Hepatocyte (in vitro differentiated cells): ENCODE data around the gene ZNF697. TPM values are rescaled to one million over a fixed set of nuclear protein-coding genes. Genes with fewer than 3 reads are reported as not detected.

Source experiments
- DNase-seq: peaks from one replicate; pipeline ENCODE4 v3.0.0-alpha.2; 2016; ENCODE audit warnings: low spot score
- H2AFZ ChIP-seq: fragments of 200-600 bp; sonication (generic); 2 replicates; pipeline ENCODE4 v1.6.0; 2016; ENCODE audit warnings: antibody characterized with exemption, mild to moderate bottlenecking
- H3K27ac ChIP-seq: fragments of 200-600 bp; sonication (generic); 2 replicates; pipeline ENCODE4 v1.5.1; 2016; ENCODE audit warnings: mild to moderate bottlenecking
- H3K27me3 ChIP-seq: fragments of 200-600 bp; sonication (generic); 2 replicates; pipeline ENCODE4 v1.6.1; 2016
- H3K36me3 ChIP-seq: fragments of 200-600 bp; sonication (generic); replicated peaks from 2 replicates; pipeline ENCODE4 v1.5.1; 2016; ENCODE audit warnings: low read depth; ENCODE audit not compliant: insufficient read depth
- H3K4me1 ChIP-seq: fragments of 200-600 bp; sonication (generic); 2 replicates; pipeline ENCODE4 v1.5.1; 2016; ENCODE audit warnings: mild to moderate bottlenecking, moderate library complexity; ENCODE audit not compliant: insufficient read depth
- H3K4me2 ChIP-seq: fragments of 200-600 bp; sonication (generic); 2 replicates; pipeline ENCODE4 v1.6.0; 2016
- H3K4me3 ChIP-seq: fragments of 200-600 bp; sonication (generic); 2 replicates; pipeline ENCODE4 v1.5.1; 2016; ENCODE audit warnings: mild to moderate bottlenecking
- H3K79me2 ChIP-seq: fragments of 200-600 bp; sonication (generic); 2 replicates; pipeline ENCODE4 v1.6.0; 2017; ENCODE audit warnings: mild to moderate bottlenecking
- H3K9me2 ChIP-seq: fragments of 200-600 bp; sonication (generic); replicated peaks from 2 replicates; pipeline ENCODE4 v1.6.0; 2017; ENCODE audit warnings: mild to moderate bottlenecking; ENCODE audit not compliant: insufficient read depth
- H3K9me3 ChIP-seq: fragments of 200-600 bp; sonication (generic); 2 replicates; pipeline ENCODE4 v1.5.1; 2016; ENCODE audit warnings: low read depth, mild to moderate bottlenecking
- H4K20me1 ChIP-seq: fragments of 200-600 bp; sonication (generic); 2 replicates; pipeline ENCODE4 v1.6.0; 2016; ENCODE audit warnings: mild to moderate bottlenecking; ENCODE audit not compliant: insufficient read depth, poor library complexity, severe bottlenecking
- EZH2 ChIP-seq: fragments of 200-600 bp; sonication (generic); IDR thresholded peaks from 2 replicates; pipeline ENCODE4 v1.6.1; 2016; ENCODE audit warnings: antibody characterized with exemption, mild to moderate bottlenecking, borderline replicate concordance
- EZH2phosphoT487 ChIP-seq: fragments of 200-600 bp; sonication (generic); IDR thresholded peaks from one replicate; pipeline ENCODE4 v1.6.1; 2018; ENCODE audit warnings: antibody characterized with exemption, mild to moderate bottlenecking, low read depth, moderate library complexity; ENCODE audit not compliant: unreplicated experiment, severe bottlenecking
- WGBS: methylation state at CpG from one replicate; pipeline ENCODE4 v1.1.6; 2016; ENCODE audit warnings: low lambda C conversion rate; ENCODE audit errors: missing lambda C conversion rate; 5-methylcytosine and 5-hydroxymethylcytosine counted together
- polyA plus RNA-seq: library from polyadenylated mRNA; unstranded; fragments of >200 nt; fragmentation: Nextera tagmentation; extraction: Ambion mirVana; gene quantifications from 2 replicates; pipeline ENCODE4 v1.2.1, GENCODE V29; 2016
- total RNA-seq: library from RNA; depleted of rRNA; stranded (reverse); fragments of >200 nt; gene quantifications from 2 replicates; pipeline ENCODE4 v1.2.3, GENCODE V29; 2014
- TF ChIP-seq, protein P1 (sequence below): fragments of 200-600 bp; sonication (generic); IDR thresholded peaks from 2 replicates; pipeline ENCODE4 v1.5.1; 2016; ENCODE audit warnings: antibody characterized with exemption, mild to moderate bottlenecking; ENCODE audit not compliant: poor library complexity

The ZNF697 gene
- total and polyA plus RNA-seq, 2 experiments from 2014 or later = 0.58 to 7.5 TPM

DNA sequence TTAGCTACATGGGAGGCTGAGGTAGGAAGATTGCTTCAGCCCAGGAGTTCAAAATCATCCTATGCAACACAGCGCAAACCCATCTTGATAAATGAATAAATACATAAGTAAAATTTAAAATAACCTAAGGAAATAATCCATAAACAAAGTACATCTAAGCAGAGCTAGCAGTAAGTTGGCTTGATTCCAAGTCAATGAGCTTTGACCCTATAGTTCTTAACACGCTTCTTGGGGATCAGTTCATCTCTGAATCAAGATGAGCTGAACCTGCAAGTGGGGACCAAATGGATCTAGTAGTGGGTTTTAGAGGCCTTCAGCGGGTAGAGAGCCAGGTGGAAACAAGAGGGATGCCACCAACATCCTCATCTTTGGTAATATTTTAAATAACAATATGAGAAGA, 32.1 kb upstream of the ZNF697 start:
- no peaks in the 10 kb centered on the region for H3K9me3 ChIP-seq
- H3K36me3 ChIP-seq = no peaks in the 10 kb centered on the region
- H3K79me2 ChIP-seq = no peaks in the 10 kb centered on the region
- no peaks in the 10 kb centered on the region for H4K20me1 ChIP-seq
- H3K27me3 ChIP-seq = no peaks in the 10 kb centered on the region
- H2AFZ ChIP-seq = no peak overlapping the region
- TF ChIP-seq EZH2phosphoT487 (no peak), EZH2 (no peak)
- TF ChIP-seq, protein P1, sequence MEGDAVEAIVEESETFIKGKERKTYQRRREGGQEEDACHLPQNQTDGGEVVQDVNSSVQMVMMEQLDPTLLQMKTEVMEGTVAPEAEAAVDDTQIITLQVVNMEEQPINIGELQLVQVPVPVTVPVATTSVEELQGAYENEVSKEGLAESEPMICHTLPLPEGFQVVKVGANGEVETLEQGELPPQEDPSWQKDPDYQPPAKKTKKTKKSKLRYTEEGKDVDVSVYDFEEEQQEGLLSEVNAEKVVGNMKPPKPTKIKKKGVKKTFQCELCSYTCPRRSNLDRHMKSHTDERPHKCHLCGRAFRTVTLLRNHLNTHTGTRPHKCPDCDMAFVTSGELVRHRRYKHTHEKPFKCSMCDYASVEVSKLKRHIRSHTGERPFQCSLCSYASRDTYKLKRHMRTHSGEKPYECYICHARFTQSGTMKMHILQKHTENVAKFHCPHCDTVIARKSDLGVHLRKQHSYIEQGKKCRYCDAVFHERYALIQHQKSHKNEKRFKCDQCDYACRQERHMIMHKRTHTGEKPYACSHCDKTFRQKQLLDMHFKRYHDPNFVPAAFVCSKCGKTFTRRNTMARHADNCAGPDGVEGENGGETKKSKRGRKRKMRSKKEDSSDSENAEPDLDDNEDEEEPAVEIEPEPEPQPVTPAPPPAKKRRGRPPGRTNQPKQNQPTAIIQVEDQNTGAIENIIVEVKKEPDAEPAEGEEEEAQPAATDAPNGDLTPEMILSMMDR = no peak
- no peak for DNase-seq
- no peaks in the 10 kb centered on the region for H3K9me2 ChIP-seq
- H3K4me1 ChIP-seq = no peaks in the 10 kb centered on the region
- H3K27ac ChIP-seq = no peak overlapping the region
- no peak overlapping the region for H3K4me3 ChIP-seq
- 93% methylated on average over 3 of the region's 3 CpGs for WGBS
- no peak overlapping the region for H3K4me2 ChIP-seq

- Histone ChIP-seq H3K9me2 (no peaks in the 10 kb centered on the region), H3K27me3 (no peaks in the 10 kb centered on the region), H3K79me2 (no peaks in the 10 kb centered on the region), H3K4me1 (peaks cover 2% of the 10 kb centered on the region), H4K20me1 (no peaks in the 10 kb centered on the region), H3K9me3 (no peaks in the 10 kb centered on the region), H3K4me2 (no peak overlapping the region), H3K27ac (no peak overlapping the region), H3K4me3 (no peak overlapping the region), H2AFZ (no peak overlapping the region), H3K36me3 (no peaks in the 10 kb centered on the region)
- no peak for DNase-seq
- 100% methylated on average over 1 of the region's 1 CpG for WGBS
- TF ChIP-seq EZH2 (no peak), EZH2phosphoT487 (no peak)
Measured at GRCh38 chr1:119679223-119679622, 31.2 kb upstream of the ZNF697 start.

DNA sequence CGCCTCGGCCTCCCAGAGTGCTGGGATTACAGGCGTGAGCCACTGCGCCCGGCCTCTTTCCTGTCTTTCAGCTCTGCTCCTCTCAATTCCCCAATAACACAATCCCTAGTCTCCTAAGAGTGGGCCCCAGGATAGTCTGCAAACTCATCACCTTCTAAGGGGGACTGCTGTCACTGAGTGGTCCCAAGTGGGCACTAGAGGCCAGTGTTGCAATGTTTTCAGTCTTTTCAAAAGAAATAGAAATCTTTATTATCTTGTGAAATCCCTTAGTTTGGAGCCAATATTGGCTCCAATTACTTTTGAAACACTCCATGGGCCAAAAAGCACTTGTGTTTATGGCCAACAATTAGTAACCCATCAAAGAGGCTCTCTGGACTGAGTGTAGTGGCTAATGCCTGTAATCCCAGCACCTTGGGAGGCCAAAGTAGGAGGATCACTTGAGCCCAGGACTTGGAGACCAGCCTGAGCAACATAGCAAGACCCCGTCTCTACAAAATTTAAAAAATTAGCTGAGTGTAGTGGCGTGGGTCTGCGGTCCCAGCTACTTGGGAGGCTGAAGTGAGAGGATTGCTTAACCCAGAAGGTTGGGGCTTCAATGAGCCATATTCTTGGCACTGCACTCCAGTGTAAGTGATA, 28.6 kb upstream of the ZNF697 start:
- Histone ChIP-seq H3K4me1 (peaks cover 8% of the 10 kb centered on the region), H3K27me3 (no peaks in the 10 kb centered on the region), H3K27ac (no peak overlapping the region), H3K36me3 (no peaks in the 10 kb centered on the region), H3K4me2 (no peak overlapping the region), H3K4me3 (no peak overlapping the region), H4K20me1 (no peaks in the 10 kb centered on the region), H3K9me3 (no peaks in the 10 kb centered on the region), H2AFZ (no peak overlapping the region), H3K79me2 (no peaks in the 10 kb centered on the region), H3K9me2 (no peaks in the 10 kb centered on the region)
- no peak for TF ChIP-seq EZH2
- TF ChIP-seq EZH2phosphoT487 = no peak
- TF ChIP-seq, protein P1 = peak; percentile 35
- DNase-seq = no peak
- WGBS = 93% methylated on average over 8 of the region's 8 CpGs

- H3K4me1 ChIP-seq = peaks cover 8% of the 10 kb centered on the region
- H3K9me2 ChIP-seq = no peaks in the 10 kb centered on the region
- H4K20me1 ChIP-seq = no peaks in the 10 kb centered on the region
- DNase-seq = peak; percentile 92
- peak overlapping the region; percentile 28 for H3K4me3 ChIP-seq
- no peak for TF ChIP-seq EZH2
- TF ChIP-seq, protein P1 = peak; percentile 94
- peak overlapping the region; percentile 90 for H2AFZ ChIP-seq
- H3K4me2 ChIP-seq = peak overlapping the region; percentile 79
- no peaks in the 10 kb centered on the region for H3K27me3 ChIP-seq
- H3K79me2 ChIP-seq = no peaks in the 10 kb centered on the region
- H3K9me3 ChIP-seq = no peaks in the 10 kb centered on the region
- 21% methylated on average over 16 of the region's 16 CpGs for WGBS
- peak overlapping the region; percentile 36 for H3K27ac ChIP-seq
- H3K36me3 ChIP-seq = no peaks in the 10 kb centered on the region
Measured at GRCh38 chr1:119675349-119676345, 27.6 kb upstream of the ZNF697 start.
